HepG2 (cell line): ENCODE measurements around the gene VPS52. TPM values are rescaled to one million over a fixed set of nuclear protein-coding genes. Genes with fewer than 3 reads are reported as not detected.

ENCODE experiments used
- AFF4 ChIP-seq: sonication (generic); formaldehyde crosslinking; IDR thresholded peaks from 2 replicates; pipeline ENCODE4 v1.4.0; 2020; ENCODE audit warnings: missing genetic modification reagents
- ATF4 ChIP-seq, 2 experiments: fragments of 450-650 bp in 1 of 2; sonication (generic) in 1 of 2; formaldehyde crosslinking; IDR thresholded peaks; 2 replicates each; pipeline versions ENCODE4 v1.5.0 to v1.8.0; 2020 to 2022; ENCODE audit warnings: mild to moderate bottlenecking in 1 of 2, missing genetic modification reagents in 1 of 2
- DR1 ChIP-seq: sonication (generic); formaldehyde crosslinking; IDR thresholded peaks from 2 replicates; pipeline ENCODE4 v1.8.0; 2021; ENCODE audit warnings: mild to moderate bottlenecking, missing genetic modification reagents, inconsistent platforms
- FOXC1 ChIP-seq: sonication (generic); formaldehyde crosslinking; IDR thresholded peaks from 2 replicates; pipeline ENCODE4 v1.8.0; 2022; ENCODE audit warnings: mild to moderate bottlenecking, missing genetic modification reagents, borderline replicate concordance
- GABPB1 ChIP-seq: IDR thresholded peaks from 2 replicates; pipeline ENCODE4 v1.6.1; 2016; ENCODE audit warnings: mild to moderate bottlenecking, missing genetic modification reagents, moderate library complexity, missing compliant biosample characterization
- HIVEP1 ChIP-seq: sonication (generic); formaldehyde crosslinking; IDR thresholded peaks from 2 replicates; pipeline ENCODE4 v1.4.0; 2020; ENCODE audit warnings: mild to moderate bottlenecking, missing genetic modification reagents
- HNRNPLL ChIP-seq: fragments of 200-400 bp; formaldehyde crosslinking; IDR thresholded peaks from 2 replicates; pipeline ENCODE4 v1.6.1; 2017; ENCODE audit warnings: mild to moderate bottlenecking, low read depth, low read length; ENCODE audit not compliant: poor library complexity, severe bottlenecking
- HOXA5 ChIP-seq: sonication (generic); formaldehyde crosslinking; IDR thresholded peaks from 2 replicates; pipeline ENCODE4 v1.4.0; 2020; ENCODE audit warnings: missing genetic modification reagents
- KDM3A ChIP-seq: IDR thresholded peaks from 2 replicates; pipeline ENCODE4 v1.6.1; 2018; ENCODE audit warnings: low read depth, missing compliant biosample characterization
- UBTF ChIP-seq: sonication (generic); formaldehyde crosslinking; IDR thresholded peaks from 2 replicates; pipeline ENCODE4 v1.4.0; 2020; ENCODE audit warnings: mild to moderate bottlenecking, missing genetic modification reagents
- ZNF12 ChIP-seq: sonication (generic); formaldehyde crosslinking; IDR thresholded peaks from 2 replicates; pipeline ENCODE4 v1.5.0; 2020; ENCODE audit warnings: missing genetic modification reagents
- ZNF121 ChIP-seq: sonication (generic); formaldehyde crosslinking; IDR thresholded peaks from 2 replicates; pipeline ENCODE4 v1.5.0; 2020; ENCODE audit warnings: mild to moderate bottlenecking, missing genetic modification reagents
- ZNF333 ChIP-seq: sonication (generic); formaldehyde crosslinking; IDR thresholded peaks from 2 replicates; pipeline ENCODE4 v1.4.0; 2020; ENCODE audit warnings: mild to moderate bottlenecking, missing genetic modification reagents, borderline replicate concordance
- ZNF563 ChIP-seq: sonication (generic); formaldehyde crosslinking; IDR thresholded peaks from 2 replicates; pipeline ENCODE4 v1.8.0; 2022; ENCODE audit warnings: mild to moderate bottlenecking, moderate library complexity, missing genetic modification reagents
- ZNF792 ChIP-seq: IDR thresholded peaks from 2 replicates; pipeline ENCODE4 v1.6.1; 2016
- polyA plus RNA-seq, 8 experiments: library from polyadenylated mRNA; depleted of rRNA in 3 of 8; stranded (reverse) in 7 of 8; unstranded in 1 of 8; fragments of >200 nt; fragmentation: Illumina TruSeq in 4 of 8; extraction: Trizol in 4 of 8; gene quantifications; 2 replicates each; pipeline versions ENCODE4 v1.2.1 to v1.2.3, GENCODE V29; 2011 to 2016; ENCODE audit warnings: low read depth in 4 of 8, missing spikeins in 1 of 8, mixed read lengths in 1 of 8; ENCODE audit not compliant: insufficient read depth in 1 of 8
- total RNA-seq, 5 experiments: library from RNA; depleted of rRNA; stranded (reverse); fragments of >200 nt; fragmentation: Illumina TruSeq; extraction: Trizol; gene quantifications; 2 replicates each; pipeline ENCODE4 v1.2.3, GENCODE V29; 2016; ENCODE audit warnings: low read depth in 1 of 5
- TF ChIP-seq, protein P1 (sequence below): sonication (generic); formaldehyde crosslinking; IDR thresholded peaks from 2 replicates; pipeline ENCODE4 v1.4.0; 2020; ENCODE audit warnings: missing genetic modification reagents

Gene VPS52
- total and polyA plus RNA-seq, 2 of the 13 experiments (the other 11 are each of a cell fraction or from before 2014, with no cell fraction given) = 48.9 to 85.5 TPM

DNA sequence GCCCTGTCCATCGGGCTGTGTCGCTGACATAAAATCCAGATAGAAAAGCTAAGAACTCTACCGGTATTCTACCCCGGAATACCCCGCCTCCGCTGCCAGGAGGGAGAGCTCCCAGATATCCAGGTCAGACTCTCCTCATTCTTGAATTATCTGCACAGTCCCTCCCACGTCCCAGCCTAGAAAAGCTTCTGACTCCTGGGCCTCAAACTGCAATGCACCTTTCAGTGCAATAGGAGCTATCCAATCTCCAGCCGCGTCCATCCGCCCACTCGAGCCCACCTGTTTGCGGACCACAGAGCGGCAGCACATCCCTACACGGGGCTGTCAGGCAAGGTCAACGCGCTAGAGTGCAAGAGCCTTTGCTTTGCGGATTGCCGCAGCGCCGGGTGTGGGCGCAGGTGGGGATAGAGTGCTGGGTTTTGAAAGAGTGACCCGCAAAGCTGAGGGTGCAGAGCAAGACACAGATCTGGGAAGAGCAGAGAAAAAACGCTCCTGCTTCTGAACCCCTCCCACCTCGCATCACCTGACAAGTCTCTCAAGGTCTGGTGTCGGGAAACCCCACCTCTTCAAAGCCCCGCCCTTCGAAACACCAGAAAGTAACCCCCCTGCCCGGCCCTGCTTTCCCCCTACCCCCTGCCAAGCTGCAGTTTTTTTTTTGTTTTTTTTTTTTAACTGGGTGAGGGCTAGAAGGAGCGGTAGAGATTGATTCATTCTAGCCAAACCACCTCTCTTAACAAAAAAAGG, 40.9 kb upstream of the VPS52 start (continued):
- TF ChIP-seq UBTF (peak; percentile 48; the same call in 1 of the 2 replicates), ATF4 (CRISPR knock-in tag; IDR thresholded peaks at IDR 0.05) (peak in 1 of 2 experiments; percentile 42; a peak in 1 of 4 replicates), AFF4 (0 out of 2 replicates have a peak, but pooled peaks have one; percentile 38), ZNF563 (CRISPR knock-in tag) (peak; percentile 60; the same call in 1 of the 2 replicates), ZNF792 (CRISPR knock-in tag) (peak; percentile 68; the same call in 1 of the 2 replicates), HNRNPLL (peak; percentile 70), ZNF12 (CRISPR knock-in tag) (no peak), ZNF333 (CRISPR knock-in tag) (peak; percentile 47; the same call in 1 of the 2 replicates), HIVEP1 (CRISPR knock-in tag) (peak; percentile 69; the same call in 1 of the 2 replicates), ZNF121 (CRISPR knock-in tag) (0 out of 2 replicates have a peak, but pooled peaks have one; percentile 29), DR1 (CRISPR knock-in tag) (0 out of 2 replicates have a peak, but pooled peaks have one; percentile 13), GABPB1 (CRISPR knock-in tag) (peak; percentile 44; the same call in 1 of the 2 replicates), FOXC1 (peak; percentile 71; the same call in 1 of the 2 replicates), HOXA5 (CRISPR knock-in tag) (peak; percentile 73), KDM3A (CRISPR knock-in tag) (peak; percentile 48; the same call in 1 of the 2 replicates)
- TF ChIP-seq, protein P1, sequence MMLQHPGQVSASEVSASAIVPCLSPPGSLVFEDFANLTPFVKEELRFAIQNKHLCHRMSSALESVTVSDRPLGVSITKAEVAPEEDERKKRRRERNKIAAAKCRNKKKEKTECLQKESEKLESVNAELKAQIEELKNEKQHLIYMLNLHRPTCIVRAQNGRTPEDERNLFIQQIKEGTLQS (CRISPR knock-in tag) = no peak
